ENCODE measurements around the gene MYLK. TPM values are rescaled to one million over a fixed set of nuclear protein-coding genes. Genes with fewer than 3 reads are reported as not detected.

The MYLK gene
- total RNA-seq, 1 donor from 2014 or later = 81.4 TPM

DNA sequence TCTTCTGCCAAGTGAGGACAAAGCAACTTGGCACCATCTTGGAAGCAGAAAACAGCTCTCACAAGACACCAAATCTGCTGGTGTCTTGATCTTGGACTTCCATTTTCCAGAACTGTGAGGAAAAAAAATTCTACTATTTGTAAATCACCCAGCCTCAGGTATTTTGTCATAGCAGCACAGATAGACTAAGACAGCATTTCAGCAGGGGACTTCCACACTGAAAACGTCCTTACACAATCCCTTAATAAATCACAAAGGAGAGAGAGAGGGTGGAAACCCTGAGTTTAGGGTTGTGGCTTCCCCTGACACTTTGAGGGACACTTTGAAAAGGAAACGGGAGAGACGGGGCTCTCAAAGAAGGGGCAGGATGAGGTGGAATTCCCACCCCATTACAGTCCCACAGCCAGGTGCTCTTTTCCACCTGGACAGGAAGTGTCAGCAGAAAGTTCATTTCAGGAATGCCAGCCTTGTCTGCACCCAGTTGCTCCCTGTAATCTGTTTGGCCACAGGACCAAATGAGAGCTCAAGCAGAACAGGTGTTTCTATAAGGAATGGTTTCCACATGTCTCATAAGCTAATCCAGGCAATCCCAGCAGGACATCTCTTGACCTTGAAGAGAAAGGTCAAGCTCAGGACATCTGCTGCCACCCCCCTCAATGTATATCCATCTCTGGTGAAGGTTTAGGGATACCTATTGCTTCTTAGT lies 51.3 kb downstream of the MYLK start:
- TF ChIP-seq CTCF (conservative IDR thresholded peaks at IDR 0.05; ENCODE audit: low read depth, low read length) = no peak
- H3K4me3 ChIP-seq (ENCODE audit: low read depth, low read length) = no peak overlapping the region
- DNase-seq (ENCODE audit: low read depth) = no peak

DNA sequence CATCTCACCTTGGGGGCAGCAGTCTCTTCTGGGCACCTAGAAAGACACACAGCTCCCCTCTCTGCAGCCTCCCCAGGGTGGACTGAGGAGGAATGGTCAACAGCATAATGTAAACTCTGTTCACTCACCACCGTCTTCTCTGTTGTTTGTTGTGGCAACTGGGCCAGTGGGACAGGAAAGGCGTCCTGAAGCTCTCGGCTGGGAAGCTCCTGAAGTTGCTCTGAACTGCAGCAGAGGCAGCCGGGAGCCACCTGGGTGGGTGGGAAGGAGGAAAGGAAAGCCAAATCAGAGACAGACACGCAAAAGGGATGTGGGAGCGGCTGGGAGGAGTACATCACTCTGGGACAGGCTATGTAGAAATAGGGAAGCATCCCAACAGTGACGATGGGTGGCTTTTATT lies 52.7 kb downstream of the MYLK start:
- DNase-seq (ENCODE audit: low read depth) = no peak
- no peak overlapping the region for H3K4me3 ChIP-seq (ENCODE audit: low read depth, low read length)
- no peak for TF ChIP-seq CTCF (conservative IDR thresholded peaks at IDR 0.05; ENCODE audit: low read depth, low read length)

DNA sequence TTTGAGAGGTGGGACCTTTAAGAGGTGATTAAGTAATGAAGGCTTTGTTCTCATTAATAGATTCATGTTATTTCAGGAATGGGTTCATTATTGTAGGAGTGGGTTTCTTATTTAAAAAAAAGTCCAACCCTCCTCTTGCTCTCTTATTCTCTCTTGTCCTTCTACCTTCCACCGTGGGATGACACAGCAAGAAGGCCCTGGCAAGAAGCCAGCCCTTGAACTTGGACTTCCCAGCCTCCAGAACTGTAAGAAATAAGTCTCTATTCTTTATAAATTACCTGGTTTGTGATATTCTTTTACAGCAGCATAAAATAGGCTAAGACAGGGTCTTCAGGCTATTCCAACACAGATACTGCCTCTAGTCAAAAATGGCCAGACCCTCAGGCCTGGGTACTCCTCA lies 62.2 kb downstream of the MYLK start:
- no peak overlapping the region for H3K4me3 ChIP-seq (ENCODE audit: low read depth, low read length)
- TF ChIP-seq CTCF (conservative IDR thresholded peaks at IDR 0.05; ENCODE audit: low read depth, low read length) = no peak
- no peak for DNase-seq (ENCODE audit: low read depth)

- DNase-seq (ENCODE audit: low read depth) = no peak
- H3K4me3 ChIP-seq (ENCODE audit: low read depth, low read length) = no peak overlapping the region
- TF ChIP-seq CTCF (conservative IDR thresholded peaks at IDR 0.05; ENCODE audit: low read depth, low read length) = no peak
Observed at GRCh38 chr3:123819949-123820348, 64.2 kb downstream of the MYLK start.

DNA sequence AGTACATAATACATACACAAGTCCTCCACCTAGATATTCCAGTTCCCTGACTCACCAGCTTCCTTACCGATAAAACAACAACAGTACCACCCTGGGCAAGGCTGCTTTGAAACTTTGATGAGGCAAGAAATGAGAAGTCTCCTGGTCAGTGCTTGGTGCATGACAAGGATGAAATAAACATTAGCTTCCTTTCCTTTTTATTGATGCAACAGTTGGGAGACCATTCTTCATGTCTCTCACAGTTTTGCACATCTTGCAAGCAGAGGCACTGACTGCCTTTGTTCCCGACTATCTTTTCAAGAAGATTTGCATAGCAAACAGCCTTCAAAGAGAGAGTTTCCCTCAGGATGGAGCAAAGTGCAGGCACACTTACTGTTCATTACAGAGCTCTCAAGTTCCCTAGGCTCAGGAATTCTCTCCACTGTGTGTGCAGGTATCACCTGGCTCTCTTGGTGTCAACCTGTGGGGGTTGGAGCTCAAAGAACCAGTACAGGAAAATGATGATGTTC lies 65.2 kb downstream of the MYLK start:
- TF ChIP-seq CTCF (conservative IDR thresholded peaks at IDR 0.05; ENCODE audit: low read depth, low read length) = no peak
- DNase-seq (ENCODE audit: low read depth) = no peak
- no peak overlapping the region for H3K4me3 ChIP-seq (ENCODE audit: low read depth, low read length)

DNA sequence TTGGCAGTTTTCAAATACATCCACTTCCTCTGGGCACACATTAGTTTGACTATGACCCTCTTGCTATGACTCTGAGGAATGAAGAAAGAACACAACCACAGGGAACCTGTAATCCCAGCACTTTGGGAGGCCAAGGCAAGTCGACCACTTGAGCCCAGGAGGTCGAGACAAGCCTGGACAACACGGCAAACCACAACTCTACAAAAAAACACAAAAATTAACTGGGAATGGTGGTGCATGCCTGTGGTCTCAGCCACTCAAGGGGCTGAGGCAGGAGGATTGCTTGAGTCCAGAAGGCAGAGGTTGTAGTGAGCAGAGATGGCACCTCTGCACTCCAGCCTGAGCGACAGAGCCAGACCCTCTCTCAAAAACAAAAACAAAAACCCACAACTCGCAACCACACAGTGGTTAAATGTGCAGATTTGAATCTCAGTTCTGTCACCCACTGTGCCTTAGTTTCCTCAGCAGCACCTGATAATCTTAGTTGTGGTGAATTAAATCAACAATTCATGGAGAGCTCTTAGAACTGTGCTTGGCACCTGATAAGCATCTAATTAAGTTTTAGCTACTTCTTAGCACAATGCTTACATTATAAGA lies 65.7 kb downstream of the MYLK start:
- DNase-seq (ENCODE audit: low read depth) = no peak
- no peak for TF ChIP-seq CTCF (conservative IDR thresholded peaks at IDR 0.05; ENCODE audit: low read depth, low read length)
- H3K4me3 ChIP-seq (ENCODE audit: low read depth, low read length) = no peak overlapping the region

DNA sequence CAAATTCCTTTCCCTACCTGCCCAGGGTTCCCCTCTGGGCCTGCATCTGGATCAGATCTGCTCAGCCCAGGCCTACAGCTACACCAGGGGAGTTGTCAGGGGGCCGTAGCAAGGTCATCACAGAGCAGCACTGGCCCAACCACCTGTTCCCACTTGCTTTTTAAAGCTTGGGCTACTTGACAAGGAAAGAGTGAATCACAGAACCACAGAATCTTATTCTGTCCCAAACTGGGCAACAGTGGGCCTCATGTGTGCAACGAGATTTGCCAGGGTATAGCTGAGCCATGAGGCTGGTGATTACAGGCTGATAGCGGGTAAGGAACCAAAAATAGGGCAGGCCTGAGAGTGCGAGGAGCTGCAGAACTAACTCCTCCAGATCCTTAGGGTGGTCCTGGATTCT lies 66.7 kb downstream of the MYLK start:
- no peak for TF ChIP-seq CTCF (conservative IDR thresholded peaks at IDR 0.05; ENCODE audit: low read depth, low read length)
- H3K4me3 ChIP-seq (ENCODE audit: low read depth, low read length) = no peak overlapping the region
- DNase-seq (ENCODE audit: low read depth) = no peak
